Stimulated activated CD4-positive, alpha-beta T cell treated with anti-CD3 and anti-CD28 coated beads, TNF-alpha, amount 100 ng/mL, for 24 hours (primary cell): ENCODE results near the gene MGLL.

ENCODE experiments used
- DNase-seq, 3 experiments: peaks; one replicate each; pipeline ENCODE4 v3.0.0-alpha.2; 2020; ENCODE audit warnings: low read depth in 3 of 3

The MGLL gene

DNA sequence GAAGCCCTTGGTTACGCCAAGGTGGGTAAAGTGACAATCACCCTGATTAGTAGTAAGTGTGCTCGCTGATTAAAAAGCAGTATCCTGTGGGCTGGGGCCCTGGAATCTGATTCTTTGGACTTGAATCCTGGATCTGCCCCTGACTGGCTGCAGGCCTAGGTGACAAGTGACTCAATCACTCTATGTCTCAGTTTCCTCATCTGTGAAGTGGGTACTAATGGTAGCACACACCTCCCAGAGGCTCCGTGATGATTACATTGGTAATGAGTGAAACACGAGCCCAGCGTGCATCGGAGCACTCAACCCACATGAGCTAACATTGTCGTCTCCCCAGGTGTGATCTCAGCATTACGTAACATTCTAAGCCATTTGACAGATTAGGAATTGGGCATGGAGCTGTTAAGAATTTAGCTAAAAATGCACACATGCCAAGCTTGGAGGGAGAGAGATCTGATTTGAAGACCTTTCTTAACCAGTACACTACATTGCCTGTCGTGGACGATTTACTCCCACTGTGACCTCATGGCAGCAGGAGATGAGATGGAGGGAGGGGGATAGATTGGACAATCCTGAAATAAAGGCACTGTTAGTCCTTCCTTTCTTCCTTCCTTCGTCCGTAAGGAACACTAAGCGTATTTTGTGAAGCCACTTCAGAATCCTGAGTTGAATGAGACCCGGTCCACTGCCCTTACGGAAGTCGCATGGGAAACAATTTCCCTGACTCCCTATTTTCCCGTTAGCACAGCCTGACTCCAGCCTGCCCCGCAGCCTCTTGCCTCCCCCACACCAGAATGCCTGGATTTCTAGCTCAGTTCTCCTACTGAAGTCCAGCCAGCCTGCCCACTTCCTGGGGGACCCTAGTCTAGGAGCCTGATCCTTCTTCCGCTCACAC lies 32.1 kb downstream of the MGLL start:
- no peak for DNase-seq

- DNase-seq = no peak
Observed at GRCh38 chr3:127789051-127789450, 33.3 kb downstream of the MGLL start.

DNA sequence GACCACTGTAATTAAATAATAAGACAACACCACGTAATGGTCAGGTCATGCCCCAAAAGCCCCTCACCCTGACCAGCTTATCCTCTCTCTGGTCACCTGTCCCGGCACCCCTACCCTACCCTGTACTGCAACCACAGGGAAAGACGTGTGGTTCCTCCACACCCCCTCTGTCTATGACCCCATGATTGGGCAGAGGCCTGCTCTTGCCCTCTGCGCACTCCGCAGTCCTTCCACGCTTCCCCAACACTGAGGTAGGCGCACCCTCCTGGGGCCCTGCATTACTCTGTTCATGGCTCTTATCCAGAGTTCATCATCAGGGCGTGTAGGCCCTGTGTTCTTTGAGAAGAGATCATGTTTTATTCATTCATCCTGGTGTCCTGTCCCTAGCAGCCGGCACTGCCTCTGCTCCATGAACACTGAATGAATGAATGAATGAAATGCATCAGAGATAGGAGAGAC lies 33.8 kb downstream of the MGLL start:
- DNase-seq = no peak

DNA sequence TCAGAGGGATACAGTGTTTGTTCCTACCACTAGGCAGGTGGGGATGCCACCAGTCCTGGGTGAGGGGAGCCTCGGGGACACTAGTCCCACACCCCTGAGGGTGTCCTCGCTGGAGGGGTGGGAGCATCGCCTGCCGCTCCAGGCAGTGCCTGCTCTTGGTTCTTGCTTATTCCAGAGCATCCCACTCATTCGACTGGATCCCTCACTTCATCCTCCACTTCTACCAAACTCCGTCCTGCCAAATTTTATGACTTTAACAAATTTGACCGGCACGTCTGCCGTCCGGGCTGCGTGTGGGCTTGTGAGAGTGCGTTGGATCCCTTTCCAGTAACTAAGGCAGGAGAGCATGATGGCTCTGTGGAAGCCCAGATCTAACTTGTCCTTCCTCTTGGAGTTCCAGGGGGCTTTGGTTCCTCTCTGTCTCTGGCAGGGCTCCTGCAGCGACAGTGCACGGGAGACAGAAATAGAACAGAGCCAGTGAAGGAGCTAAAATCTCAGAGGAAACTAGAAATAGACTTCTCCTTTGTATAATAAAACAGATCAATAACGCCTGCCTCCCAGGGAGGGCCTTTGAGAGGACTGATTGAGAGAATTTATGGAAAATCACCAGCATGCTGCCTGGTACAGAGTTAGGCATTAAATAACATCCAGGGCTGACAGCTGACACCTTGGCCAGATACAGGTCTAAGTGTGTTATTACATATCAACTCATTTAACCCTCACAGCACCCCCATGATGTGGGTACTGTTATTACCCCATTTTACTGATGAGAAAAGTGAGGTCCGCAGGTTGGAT lies 34.5 kb downstream of the MGLL start:
- no peak for DNase-seq

DNA sequence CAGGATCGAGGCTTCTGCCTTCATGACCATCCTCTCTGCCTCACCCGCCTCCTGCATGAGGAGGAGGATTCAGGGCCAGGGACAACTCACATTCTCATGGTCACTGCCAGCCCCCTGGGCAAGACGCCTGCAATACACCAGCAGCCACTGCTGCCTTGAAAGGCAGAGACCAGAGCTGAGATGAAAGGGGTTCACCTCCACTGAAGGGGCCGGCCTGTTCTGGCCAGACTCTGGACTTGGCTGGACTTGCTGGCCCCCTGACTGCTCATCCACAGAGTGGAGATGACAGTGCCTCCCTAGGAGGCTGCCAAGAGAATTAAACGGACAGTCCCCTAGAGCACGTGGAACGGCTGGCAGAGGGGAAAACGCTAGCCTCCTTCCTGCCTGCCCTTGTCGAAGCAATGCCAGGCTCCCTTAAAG lies 35.2 kb downstream of the MGLL start:
- DNase-seq = no peak

DNA sequence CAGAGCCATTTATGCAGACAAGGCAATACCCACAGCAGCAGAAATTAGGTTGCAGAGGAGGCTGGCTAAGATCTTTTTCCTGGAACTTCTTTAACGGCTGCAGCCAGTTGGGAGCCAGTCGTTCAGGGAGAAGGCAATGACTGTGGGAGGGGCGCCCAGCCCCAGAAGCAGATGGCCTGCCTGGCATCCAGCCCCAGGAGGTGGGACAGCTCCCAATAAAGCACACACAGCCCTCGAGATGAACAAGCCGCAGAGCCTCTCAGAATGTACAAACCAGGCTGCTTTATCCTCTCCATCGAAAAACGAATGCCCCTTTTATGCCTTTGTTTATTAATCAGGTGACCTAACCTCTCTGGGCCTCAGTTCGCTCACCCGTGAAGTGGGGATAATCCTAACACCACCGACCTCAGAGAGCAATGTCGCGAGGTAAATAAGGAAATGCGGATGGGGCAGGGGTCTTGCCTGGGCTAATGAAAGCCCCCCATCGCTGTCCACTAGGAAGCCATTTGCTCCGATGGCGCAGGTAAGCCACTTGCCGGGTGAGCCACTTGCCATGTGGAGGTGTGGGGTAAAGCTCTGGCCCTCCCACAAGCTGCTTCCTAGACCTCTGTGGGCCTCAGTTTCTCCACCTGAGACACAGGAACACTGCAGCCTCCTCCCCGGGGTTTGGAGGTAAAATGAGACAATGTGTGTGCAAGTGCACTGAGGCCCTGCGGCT lies 35.8 kb downstream of the MGLL start:
- no peak for DNase-seq

DNA sequence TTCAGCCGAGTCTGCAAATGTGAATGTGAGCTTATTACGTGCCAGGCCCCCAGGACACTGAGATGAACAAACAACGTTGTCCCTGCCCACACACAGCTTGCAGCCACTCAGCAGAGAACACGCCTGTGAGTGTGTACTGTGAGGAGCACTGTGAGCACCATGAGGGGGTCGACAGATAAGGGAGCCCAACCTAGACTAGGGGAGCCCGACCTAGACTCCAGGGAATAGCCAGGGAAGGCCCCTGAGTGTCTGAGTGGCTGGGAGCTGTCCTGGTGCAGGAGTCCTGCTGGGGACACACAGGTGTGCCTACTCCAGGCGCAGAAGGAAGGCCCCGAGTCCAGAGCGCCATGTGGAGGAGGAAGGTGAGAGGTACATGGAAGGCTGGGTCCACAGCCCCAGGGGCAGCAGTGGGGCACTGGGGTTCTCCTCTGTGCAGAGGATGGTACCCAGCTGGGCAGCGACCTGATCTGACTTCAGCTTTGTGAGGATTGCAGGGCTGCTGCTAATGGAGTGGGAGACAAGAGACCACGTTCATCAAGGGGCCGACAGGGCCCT lies 36.5 kb downstream of the MGLL start:
- DNase-seq = no peak

- no peak for DNase-seq
Observed at GRCh38 chr3:127784865-127785710, 37.2 kb downstream of the MGLL start.

GRCh38 chr3:127784283-127784682 lies 38.0 kb downstream of the MGLL start:
- DNase-seq = no peak

DNA sequence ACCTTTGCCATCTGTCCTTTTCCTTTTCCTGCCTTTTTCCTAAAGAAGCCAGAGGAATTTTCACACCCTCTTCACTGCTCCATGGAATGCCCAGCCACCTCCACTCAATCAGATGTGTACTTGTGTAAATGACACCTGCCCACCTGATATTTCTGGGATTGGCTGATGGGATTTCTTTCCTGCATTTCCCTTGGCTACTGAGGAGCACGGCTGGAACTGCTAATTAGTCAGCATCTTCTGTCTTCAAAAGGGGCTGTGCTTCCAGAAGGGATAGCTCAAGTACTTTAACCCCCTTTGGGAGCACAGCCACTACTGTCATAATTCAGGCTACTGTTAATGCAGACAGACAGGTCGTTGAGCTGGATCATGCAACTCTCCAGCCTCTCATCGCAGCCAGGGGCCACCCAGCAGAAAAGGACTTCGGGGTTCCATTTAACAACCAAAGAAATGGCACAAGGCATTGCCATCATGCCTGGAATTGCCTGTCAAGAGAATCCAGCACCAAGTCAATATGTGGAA lies 38.6 kb downstream of the MGLL start:
- no peak for DNase-seq

DNA sequence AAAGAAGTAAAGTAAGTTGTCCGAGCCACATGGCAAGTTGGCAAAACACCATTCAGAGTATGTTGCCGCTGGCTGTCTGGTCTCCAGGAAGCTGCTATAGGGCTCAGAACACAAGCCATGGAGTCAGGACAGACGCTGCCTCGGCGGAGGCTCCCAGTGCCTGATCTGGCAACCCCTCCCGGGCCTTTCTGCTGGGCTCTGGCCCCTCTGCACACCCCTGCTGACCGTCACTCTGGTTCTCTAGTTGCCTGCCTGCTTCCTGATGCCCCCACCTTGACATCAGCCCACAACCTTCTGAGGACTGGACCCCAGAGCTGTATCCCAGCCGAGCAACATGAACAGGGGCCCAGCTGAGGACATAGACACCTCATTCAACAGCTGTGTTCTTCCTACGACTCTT lies 39.1 kb downstream of the MGLL start:
- no peak for DNase-seq

DNA sequence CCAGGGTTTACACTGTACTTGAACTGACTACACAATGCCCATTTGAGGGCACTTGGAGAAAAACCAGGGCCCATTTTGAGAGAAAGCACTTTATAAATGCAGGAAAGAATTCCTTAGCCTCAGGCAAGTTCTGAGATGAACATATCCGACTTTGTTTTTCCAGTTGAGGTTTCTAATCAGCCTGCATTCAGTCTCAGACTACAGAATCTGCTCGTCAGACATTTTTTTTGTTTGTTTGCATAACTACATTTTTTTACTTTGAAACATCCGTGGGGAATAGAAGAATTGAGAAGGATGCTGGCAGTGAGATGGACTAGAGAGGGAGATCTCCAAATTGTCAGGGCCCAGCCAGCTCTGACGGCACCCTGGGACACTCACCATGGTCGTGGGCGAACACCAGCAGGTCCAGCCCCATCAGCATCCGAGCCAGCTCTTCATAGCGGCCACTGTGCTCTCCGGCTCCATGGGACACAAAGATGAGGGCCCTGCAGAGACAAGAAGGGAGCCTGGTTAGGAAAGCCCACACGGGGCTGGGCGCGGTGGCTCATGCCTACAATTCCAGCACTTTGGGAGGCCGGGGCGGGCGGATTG lies 40.8 kb downstream of the MGLL start:
- no peak for DNase-seq

DNA sequence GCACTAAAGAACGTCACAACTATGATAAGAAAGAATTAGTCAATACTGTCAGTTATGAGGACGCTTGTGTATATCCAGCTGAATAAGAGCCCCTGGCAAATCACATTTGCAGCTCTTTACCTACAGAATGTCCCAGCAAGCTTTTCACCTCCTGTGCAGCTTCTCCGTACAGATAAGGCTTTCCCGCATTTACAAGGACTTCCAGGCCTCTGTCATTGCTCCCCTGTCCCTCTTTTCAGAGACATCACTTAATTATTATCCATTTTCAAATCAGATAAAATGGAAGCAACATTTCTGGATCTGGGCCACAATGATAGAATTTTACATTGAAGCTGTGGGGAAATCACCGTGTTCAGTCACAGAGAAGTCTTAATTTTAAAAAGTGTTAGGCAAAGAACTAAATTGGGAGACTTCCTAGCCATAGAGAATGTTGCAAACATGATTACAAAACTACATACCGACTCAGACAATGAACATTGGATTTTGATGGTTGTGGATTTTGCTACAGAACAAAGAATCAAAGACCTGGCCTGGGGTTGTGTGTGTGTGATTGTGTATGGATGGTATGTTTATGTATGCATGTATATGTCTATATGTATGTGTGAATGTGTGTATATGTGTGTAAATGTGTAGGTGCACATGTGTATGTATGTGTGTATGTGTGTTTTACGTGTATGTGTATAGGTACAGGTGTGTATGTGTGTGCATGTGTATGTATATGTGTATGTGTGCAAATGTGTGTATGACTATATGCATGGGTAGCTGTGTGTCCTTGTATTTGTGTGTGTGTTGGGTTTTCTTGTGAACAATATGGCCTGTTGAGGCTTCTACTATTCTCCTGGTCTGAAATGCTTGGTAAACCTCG lies 41.5 kb downstream of the MGLL start:
- no peak for DNase-seq

DNA sequence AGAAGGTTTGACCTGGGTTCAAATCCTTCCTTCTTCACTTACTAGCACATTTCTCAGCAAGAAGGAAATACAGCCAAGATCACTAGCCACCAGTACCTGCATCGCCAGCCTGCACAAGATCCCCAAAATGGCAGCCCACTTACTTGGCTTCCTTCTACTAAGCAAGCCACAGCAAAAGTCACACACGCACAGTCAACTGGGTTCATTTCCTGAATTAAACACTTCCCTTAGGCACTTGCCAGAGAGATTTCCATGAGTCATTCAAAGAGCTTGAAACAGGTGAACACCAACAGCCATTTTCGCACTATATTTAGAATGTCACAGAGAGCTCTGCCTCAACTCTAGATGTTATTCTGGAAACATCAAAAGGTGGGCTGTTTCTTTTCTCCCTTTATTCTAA lies 42.6 kb downstream of the MGLL start:
- DNase-seq = no peak

DNA sequence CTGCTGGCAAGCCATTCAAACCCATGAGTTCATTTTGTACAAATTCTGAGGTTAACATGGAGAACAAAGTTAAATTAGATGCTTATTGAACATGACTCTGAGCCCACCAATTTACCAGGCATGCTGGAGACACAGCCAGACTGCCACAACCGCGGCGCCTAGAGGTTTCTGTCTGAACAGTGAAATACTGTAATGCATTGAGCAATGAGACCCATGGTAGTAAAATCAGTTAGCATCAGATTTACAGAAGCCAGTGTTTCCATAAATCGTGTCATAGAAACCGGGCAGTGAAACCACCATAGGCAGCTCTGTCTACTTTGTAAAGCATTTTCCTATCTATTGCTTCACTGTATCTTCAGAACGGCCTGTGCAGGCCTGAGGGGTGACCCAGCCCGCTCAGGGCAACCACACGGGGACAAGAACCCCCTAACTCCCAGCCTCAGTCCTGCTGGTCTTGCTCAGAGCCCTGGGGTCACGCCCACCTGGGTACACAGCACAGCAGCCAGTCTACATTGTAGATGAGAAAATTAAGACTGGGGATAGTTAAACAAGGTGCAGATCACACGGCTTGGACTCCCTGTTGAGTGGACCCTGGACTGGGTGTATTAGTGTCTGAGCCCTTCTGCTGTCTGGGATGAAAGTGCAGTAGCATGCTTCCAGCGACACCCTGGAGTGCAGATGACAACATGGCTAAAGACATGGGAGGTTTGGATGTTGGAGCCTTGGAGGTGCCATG lies 44.2 kb downstream of the MGLL start:
- no peak for DNase-seq

- no peak for DNase-seq
Observed at GRCh38 chr3:127777332-127777731, 45.0 kb downstream of the MGLL start.

- DNase-seq = no peak
Observed at GRCh38 chr3:127776347-127776746, 46.0 kb downstream of the MGLL start.

GRCh38 chr3:127775398-127776109 lies 46.8 kb downstream of the MGLL start:
- DNase-seq = no peak
